CD1c-positive myeloid dendritic cell (primary cell): ENCODE results near the gene UNC13C.
"Not testable (repeated sequence)": the region's sequence is repeated elsewhere in the genome, so short reads cannot be mapped to it uniquely, and the experiment has no call there.

Experiments
- DNase-seq: peaks from one replicate; pipeline ENCODE4 v3.0.0-alpha.2; 2016; ENCODE audit errors: extremely low spot score

Gene UNC13C

GRCh38 chr15:54304321-54304720 is 326.1 kb downstream of the UNC13C start:
- DNase-seq: no peak

- no peak for DNase-seq
Measured at GRCh38 chr15:54305138-54305537, 326.9 kb downstream of the UNC13C start.

- no peak for DNase-seq
Measured at GRCh38 chr15:54307252-54307902, 329.1 kb downstream of the UNC13C start.

- DNase-seq: no peak
Measured at GRCh38 chr15:54307926-54308325, 329.7 kb downstream of the UNC13C start.

DNA sequence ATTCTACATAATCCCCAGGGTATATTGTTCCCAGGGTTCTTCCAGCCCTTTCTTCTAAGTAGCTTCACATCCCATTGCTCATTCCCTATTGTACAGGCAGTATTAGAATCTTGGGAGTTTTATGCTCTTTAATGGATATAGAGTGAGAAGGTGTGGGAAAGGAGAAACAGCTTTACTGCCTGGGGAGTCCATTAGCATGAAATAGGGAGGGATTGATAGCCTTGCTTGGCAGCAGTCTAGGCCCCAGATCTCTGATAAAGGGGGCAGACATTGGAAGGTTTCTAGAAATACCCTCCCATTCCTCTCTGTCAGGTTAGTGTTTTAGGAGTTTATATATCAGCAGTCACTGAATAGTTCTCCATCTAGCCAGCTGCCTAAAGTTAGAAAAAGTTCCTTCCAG is 334.3 kb downstream of the UNC13C start:
- DNase-seq: no peak

DNA sequence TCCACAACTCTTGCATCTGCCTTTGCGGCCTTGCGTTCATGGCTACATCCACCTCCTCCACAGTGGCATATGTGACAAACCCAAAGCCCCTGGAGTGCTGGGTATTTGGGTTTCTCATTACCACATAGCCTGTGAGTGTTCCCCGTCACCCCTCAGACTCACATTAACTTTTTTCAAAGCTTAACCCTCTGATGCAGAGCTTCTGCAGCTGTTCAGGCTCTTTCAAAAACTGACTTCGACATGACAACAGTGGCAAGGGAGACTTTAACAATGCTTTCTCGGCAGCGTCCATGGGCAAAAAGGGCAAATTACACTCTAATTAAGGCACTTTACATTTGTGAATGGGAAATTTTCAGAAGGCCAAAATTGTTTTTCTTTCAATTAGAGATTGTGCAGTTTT is 343.2 kb downstream of the UNC13C start:
- no peak for DNase-seq

- DNase-seq: no peak
Measured at GRCh38 chr15:54322341-54322740, 344.1 kb downstream of the UNC13C start.

DNA sequence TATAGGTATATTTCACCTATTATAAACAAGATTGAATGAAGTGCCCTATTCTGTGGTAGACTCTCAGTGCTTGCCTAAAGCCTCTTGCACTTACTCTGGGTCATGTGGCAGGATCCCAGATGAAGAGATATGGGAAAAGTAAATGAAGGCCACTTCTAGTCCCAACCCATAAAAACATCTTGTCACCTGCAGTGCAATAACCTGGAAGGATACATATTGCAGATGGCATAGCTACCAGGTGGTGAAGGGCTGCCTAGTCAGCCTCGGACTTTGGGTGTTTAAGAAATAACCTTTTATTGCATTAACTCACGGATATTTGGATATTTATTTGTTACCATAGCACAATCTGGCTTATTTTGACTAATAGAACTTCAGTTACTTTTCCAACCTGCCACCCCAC is 367.1 kb downstream of the UNC13C start:
- no peak for DNase-seq

GRCh38 chr15:54345827-54346226 is 367.6 kb downstream of the UNC13C start:
- DNase-seq: no peak

GRCh38 chr15:54347082-54347827 is 369.0 kb downstream of the UNC13C start:
- DNase-seq: no peak

DNA sequence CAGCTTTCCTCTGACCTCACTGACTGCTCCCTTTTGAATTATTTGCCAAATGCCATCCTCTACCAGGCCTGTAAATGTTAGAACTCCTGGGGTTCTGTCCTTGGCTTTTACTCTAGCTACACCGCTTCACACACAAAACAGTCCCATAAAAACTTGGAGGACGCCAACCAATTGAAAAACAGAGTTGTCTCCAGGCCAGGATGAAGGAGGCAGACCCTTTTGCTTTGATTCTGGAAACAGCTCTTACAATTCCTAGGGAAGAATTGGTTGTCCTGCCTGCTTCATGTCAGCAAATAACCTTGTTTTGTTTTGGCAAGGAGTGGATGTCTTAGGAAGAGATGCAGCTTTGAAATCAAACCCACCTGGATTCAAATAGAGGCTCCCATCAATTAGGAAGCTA is 375.5 kb downstream of the UNC13C start:
- no peak for DNase-seq

DNA sequence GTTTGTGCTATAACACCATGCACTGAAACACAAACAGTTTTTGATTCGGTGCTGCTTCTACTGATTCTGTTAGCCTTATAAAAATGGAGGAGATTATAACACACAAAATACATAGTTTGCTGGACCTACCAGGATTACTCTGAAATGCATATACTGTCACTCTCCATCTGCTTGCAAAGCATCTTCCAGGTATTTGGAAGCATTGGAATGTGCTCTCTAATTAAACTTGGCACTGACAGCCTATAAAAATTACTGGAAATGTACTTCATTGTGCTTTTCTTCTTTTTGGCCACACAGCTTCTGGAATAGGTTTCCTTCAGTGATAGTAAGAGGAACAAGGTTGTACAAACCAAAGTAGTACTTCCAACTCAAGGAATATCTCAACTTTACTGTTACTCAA is 376.1 kb downstream of the UNC13C start:
- no peak for DNase-seq

GRCh38 chr15:54364961-54365360 is 386.7 kb downstream of the UNC13C start:
- DNase-seq: no peak

GRCh38 chr15:54373332-54373731 is 395.1 kb downstream of the UNC13C start:
- DNase-seq: no peak

DNA sequence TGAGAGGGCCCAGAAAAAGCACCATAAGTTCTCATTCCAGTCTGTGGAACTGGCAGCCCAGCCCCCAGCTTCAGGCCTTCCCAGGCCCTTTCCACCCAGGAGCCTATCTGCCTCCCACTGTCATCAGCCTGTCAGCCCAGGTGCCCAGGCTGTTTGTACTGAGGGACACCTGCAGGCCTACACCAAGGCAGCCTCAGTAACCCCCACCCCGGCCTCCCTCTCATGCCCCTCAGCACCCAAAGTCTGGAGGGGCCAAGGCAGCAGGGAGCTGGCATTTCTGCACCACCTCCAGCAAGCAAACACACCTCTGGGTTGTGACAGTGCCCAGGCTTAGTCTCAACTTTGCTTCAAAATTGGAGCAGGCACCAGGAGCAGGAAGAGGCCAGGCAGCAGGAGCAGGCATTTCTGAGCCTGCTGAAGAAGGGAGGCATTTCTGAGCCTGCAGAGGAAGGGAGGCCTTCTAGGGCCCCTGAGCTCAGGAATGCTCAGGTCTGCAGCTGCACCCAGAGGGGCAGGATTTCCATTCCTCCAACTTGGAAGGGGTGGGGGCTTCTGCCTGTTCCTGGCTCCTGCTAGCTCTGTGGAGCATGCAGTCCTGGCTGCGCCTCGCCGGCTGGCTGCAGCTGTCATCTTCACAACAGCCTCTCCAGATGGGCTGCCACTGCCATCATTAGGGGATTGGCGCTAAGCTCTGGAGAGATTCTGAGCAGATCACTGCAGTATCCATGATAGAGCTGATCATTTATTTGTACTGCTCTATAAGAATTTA is 396.1 kb downstream of the UNC13C start:
- DNase-seq: no peak

DNA sequence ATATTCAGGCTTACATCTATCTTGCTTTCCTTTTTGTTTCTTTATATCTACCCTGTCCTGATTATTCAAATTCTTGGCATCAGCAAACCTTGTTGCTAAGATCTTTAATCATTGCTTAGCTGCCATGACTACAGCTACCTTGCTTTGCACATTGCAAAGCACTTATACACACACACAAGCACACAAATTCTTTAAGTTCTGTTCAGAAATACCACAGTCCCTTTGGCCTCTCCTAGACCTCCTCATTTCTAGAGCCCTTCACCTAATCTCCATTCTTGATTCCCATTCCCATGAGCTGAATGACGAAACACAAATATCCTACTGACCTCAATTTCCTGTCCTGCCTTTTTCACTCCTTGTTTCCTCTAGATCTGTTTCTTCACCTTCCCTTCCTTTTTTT is 409.6 kb downstream of the UNC13C start:
- no peak for DNase-seq

GRCh38 chr15:54388746-54389145 is 410.5 kb downstream of the UNC13C start:
- no peak for DNase-seq

DNA sequence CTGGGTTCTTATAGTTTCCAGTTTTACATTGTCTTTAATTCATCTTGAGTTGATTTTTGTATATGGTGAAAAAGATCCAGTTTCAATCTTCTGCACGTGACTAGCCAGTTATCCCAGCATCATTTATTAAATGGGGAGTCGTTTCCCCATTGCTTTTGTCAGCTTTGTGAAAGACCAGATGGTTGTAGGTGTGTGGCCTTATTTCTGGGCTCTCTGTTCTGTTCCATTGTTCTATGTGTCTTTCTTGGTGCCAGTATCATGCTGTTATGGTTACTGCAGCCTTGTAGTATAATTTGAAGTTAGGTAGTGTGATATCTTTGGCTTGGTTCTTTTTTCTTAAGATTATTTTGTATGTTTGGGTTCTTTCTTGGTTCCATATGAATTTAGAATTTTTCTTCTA is 432.2 kb downstream of the UNC13C start:
- no peak for DNase-seq

DNA sequence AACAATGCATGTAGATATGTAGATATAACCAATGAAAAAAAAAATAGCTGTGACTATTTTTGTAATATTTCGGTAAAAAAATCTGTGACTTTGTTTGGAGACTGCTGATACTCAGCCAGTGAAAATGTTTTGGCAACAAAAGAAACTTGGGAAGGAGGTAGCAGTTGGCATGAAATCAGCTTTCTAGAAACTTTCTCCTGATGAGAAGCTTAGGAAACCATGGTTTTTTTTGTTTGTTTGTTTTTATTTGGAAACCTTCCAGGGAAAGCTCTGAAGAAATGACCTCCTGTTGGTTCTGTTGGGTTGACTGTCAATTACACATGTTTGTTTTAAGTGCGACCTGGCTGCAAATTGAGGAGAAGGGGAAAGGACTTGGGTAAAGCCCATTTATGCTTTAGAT is 445.9 kb downstream of the UNC13C start:
- no peak for DNase-seq

- DNase-seq: no peak
Measured at GRCh38 chr15:54428596-54428995, 450.4 kb downstream of the UNC13C start.

DNA sequence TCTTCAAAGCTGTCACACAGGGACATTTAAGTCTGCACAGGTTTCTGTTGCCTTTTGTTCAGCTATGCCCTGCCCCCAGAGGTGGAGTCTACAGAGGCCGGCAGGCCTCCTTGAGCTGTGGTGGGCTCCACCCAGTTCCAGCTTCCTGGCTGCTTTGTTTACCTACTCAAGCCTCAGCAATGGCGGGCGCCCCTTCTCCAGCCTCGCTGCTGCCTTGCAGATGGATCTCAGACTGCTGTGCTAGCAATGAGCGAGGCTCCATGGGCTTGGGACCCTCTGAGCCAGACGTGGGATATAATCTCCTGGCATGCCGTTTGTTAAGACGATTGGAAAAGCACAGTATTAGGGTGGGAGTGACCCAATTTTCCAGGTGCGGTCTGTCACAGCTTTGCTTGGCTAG is 472.0 kb downstream of the UNC13C start:
- not testable (repeated sequence) for DNase-seq

DNA sequence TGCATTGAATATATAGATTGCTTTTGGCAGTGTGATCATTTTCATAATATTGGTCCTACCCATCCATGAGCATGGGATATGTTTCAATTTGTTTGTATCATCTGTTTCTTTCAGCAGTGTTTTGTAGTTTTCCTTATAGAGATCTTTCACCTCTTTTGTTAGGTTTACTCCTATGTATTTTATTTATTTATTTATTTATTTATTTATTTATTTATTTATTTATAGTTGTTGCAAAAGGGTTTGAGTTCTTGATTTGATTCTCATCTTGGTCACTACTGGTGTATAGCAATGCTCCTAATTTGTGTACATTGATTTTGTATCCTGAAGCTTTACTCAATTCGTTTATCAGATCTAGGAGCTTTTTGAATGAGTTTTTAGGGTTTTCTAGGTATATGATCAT is 478.2 kb downstream of the UNC13C start:
- DNase-seq: no peak

- DNase-seq: no peak
Measured at GRCh38 chr15:54462511-54462913, 484.3 kb downstream of the UNC13C start.
